Sigmoid colon (tissue), 7 donors: ENCODE data around the gene RNF144A. TPM values are rescaled to one million over a fixed set of nuclear protein-coding genes. Genes with fewer than 3 reads are reported as not detected.

Experiments
- DNase-seq: peaks from one replicate; pipeline ENCODE4 v3.0.0-alpha.2; 2019
- H3K27ac ChIP-seq, 4 donors: fragments of 200-600 bp; sonication (generic); one replicate each; pipeline ENCODE4 v1.5.1; 2016 to 2019; ENCODE audit warnings: mild to moderate bottlenecking in 1 of 4
- H3K27me3 ChIP-seq, 3 donors: fragments of 200-600 bp; sonication (generic); one replicate each; pipeline ENCODE4 v1.5.1; 2019; ENCODE audit warnings: mild to moderate bottlenecking in 1 of 3
- H3K36me3 ChIP-seq, 4 donors: fragments of 200-600 bp; sonication (generic); one replicate each; pipeline ENCODE4 v1.5.1; 2016 to 2019
- H3K4me1 ChIP-seq, 4 donors: fragments of 200-600 bp; sonication (generic); one replicate each; pipeline ENCODE4 v1.5.1; 2017 to 2019
- H3K4me3 ChIP-seq, 4 donors: fragments of 200-600 bp; sonication (generic); one replicate each; pipeline ENCODE4 v1.5.1; 2017 to 2019; ENCODE audit warnings: mild to moderate bottlenecking in 2 of 4, moderate library complexity in 1 of 4
- H3K9me3 ChIP-seq, 4 donors: fragments of 200-600 bp in 3 of 4; sonication (generic) in 3 of 4; one replicate each; pipeline versions ENCODE4 v1.5.1 to v1.6.1; 2013 to 2019
- EP300 ChIP-seq, 4 donors: sonication (generic); formaldehyde crosslinking; IDR thresholded peaks; one replicate each; pipeline ENCODE4 v1.6.1; 2017; ENCODE audit warnings: antibody characterized with exemption in 4 of 4
- POLR2A ChIP-seq, 2 donors: fragments of 450-650 bp; IDR thresholded peaks; one replicate each; pipeline ENCODE4 v1.6.1; 2016; ENCODE audit warnings: antibody characterized with exemption in 2 of 2, mild to moderate bottlenecking in 2 of 2, moderate library complexity in 2 of 2
- POLR2AphosphoS5 ChIP-seq, 4 donors: sonication (generic); formaldehyde crosslinking; IDR thresholded peaks; one replicate each; pipeline ENCODE4 v1.6.1; 2017; ENCODE audit warnings: antibody characterized with exemption in 4 of 4
- WGBS, 2 donors: extraction: QIAGEN DNeasy Blood & Tissue Kit; methylation state at CpG; one replicate each; pipeline ENCODE4 v1.1.7; 2013; 5-methylcytosine and 5-hydroxymethylcytosine counted together
- intact Hi-C: fragments of 100-400 bp; cut with DNase I; formaldehyde crosslinking; loops from one replicate; pipeline ENCODE4 v1.15.1; 2023
- polyA plus RNA-seq, 3 donors: library from polyadenylated mRNA; stranded (reverse); fragments of 200-250 nt; gene quantifications; one replicate each; pipeline ENCODE4 v1.2.3, GENCODE V29; 2013
- total RNA-seq, 4 donors: library from RNA; depleted of rRNA; stranded (reverse); fragments of >200 nt; gene quantifications; one replicate each; pipeline ENCODE4 v1.1.0, GENCODE V29; 2016
- TF ChIP-seq, protein P1 (sequence below), 4 experiments: fragments of 450-650 bp in 3 of 4; fragments of 200-600 bp in 1 of 4; IDR thresholded peaks; one replicate each; pipeline ENCODE4 v1.5.1; 2016 to 2019; ENCODE audit warnings: antibody characterized with exemption in 4 of 4, mild to moderate bottlenecking in 3 of 4, moderate library complexity in 2 of 4
- donor health status: healthy with polysubstance abuse.
- donor health status: Bipolar disorder and iron deficiency.
- donor health status: healthy.

RNF144A gene
- total and polyA plus RNA-seq, 7 donors: 4.8 to 14.2 (median 12.1) TPM

DNA sequence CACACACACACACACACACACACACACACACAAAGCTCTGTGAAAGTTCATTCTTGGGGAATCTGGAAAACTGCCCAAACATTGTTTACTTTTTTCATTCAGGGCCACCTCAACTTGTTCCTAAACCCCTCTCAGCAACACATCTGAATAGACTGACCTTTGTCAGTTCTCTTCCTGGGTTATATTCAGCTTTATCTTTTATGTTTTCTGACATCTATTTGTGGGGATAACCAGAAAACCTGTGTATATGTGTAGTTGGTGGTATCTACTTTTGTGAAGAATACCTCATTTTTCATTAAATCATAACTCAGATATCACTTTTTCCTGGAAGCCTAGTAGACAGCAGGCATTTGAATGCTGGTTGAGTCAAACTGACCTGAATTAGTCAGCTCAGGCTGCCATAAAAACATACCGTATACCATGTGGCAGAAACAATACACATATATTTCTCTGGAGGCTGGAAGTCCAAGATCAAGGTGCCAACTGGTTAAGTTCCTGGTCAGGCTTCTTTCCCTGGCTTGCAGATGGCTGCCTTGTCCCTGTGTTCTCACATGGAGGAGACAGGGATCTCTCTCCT lies 11.0 kb upstream of the RNF144A start:
- intact Hi-C loops: no loop called here
- no peak for DNase-seq
- Histone ChIP-seq H3K4me3 (no peak overlapping the region), H3K27me3 (no peaks in the 10 kb centered on the region), H3K27ac (no peak overlapping the region), H3K36me3 (no peaks in the 10 kb centered on the region), H3K4me1 (no peaks in the 10 kb centered on the region), H3K9me3 (no peaks in the 10 kb centered on the region)
- TF ChIP-seq, protein P1, sequence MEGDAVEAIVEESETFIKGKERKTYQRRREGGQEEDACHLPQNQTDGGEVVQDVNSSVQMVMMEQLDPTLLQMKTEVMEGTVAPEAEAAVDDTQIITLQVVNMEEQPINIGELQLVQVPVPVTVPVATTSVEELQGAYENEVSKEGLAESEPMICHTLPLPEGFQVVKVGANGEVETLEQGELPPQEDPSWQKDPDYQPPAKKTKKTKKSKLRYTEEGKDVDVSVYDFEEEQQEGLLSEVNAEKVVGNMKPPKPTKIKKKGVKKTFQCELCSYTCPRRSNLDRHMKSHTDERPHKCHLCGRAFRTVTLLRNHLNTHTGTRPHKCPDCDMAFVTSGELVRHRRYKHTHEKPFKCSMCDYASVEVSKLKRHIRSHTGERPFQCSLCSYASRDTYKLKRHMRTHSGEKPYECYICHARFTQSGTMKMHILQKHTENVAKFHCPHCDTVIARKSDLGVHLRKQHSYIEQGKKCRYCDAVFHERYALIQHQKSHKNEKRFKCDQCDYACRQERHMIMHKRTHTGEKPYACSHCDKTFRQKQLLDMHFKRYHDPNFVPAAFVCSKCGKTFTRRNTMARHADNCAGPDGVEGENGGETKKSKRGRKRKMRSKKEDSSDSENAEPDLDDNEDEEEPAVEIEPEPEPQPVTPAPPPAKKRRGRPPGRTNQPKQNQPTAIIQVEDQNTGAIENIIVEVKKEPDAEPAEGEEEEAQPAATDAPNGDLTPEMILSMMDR (IDR thresholded peaks at IDR 0.05): no peak
- TF ChIP-seq POLR2AphosphoS5 (IDR thresholded peaks at IDR 0.05): no peak
- TF ChIP-seq POLR2A (IDR thresholded peaks at IDR 0.05): no peak
- TF ChIP-seq EP300 (IDR thresholded peaks at IDR 0.05): no peak
- 23 to 64% methylated on average over 1 of the region's 1 CpG for WGBS, 2 donors

DNA sequence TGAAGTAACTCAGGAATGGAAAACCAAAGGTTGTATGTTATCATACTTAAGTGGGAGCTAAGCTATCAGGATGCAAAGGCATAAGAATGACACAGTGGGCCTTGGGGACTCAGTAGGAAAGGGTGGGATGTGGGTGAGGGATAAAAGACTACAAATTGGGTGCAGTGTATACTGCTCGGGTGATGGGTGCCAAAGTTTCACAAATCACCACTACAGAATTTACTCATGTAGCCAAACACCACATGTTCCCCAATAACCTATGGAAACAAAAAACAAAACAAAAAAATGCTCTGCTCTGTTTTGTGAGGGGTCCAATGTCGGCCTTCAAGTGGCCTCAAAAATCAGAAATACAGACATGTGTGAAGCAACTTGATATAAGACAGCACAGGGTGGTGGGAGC lies 8.9 kb upstream of the RNF144A start:
- 91 to 97% methylated on average over 2 of the region's 2 CpGs for WGBS, 2 donors
- Histone ChIP-seq H3K9me3 (no peaks in the 10 kb centered on the region), H3K36me3 (no peaks in the 10 kb centered on the region), H3K27ac (no peak overlapping the region), H3K27me3 (no peaks in the 10 kb centered on the region), H3K4me1 (no peaks in the 10 kb centered on the region), H3K4me3 (no peak overlapping the region)
- TF ChIP-seq POLR2AphosphoS5 (IDR thresholded peaks at IDR 0.05) (no peak), EP300 (IDR thresholded peaks at IDR 0.05) (no peak)
- no peak for DNase-seq
- intact Hi-C loops: no loop called here

DNA sequence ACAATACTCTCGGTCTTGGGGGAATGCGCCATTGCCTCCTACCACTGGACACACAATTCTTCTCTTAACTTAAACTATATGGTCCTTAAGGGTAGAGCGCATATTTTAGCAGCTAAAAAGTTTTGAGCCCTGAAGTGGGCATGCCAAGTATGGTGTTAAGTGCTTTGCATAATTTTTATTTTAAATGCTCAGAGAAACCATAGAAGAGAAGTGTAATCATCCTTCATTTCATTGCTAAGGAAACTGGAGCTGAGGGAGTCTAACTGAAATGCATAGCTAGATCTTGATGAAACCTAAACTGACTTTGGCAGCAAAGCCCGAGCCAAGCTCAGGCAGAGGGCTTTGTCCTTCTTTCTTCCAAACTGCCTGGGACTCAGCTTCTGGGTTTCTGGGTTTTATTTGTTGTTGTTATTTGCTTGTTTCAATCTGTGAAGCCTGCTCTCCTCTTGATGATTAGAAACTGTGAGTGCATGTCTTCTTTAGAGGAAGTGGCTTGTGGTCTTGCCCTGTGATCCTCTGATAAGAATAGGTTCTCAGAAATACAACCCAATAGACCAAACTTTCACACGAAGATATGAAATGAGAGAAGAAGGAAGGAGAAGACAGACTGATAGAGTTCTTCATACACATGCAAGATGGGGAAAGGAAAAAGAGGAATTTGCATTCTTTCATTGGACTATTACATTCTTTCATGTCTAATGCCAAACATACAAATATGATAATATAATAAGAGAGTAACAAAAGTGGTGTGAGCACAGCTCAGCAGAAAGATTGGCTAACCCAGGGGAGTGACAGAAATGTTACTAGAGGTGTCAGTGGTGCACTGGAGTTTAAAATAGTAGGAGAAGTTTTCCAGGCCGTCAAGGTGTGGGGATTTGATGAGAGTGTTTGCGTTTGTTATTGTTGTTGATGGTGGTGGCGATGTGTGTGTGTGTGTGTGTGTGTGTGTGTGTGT lies 7.5 kb upstream of the RNF144A start:
- Histone ChIP-seq H3K36me3 (no peaks in the 10 kb centered on the region), H3K4me3 (no peak overlapping the region), H3K27me3 (no peaks in the 10 kb centered on the region), H3K9me3 (no peaks in the 10 kb centered on the region), H3K27ac (no peak overlapping the region), H3K4me1 (no peaks in the 10 kb centered on the region)
- intact Hi-C loops: no loop called here
- DNase-seq: no peak
- TF ChIP-seq POLR2A (IDR thresholded peaks at IDR 0.05) (no peak), EP300 (IDR thresholded peaks at IDR 0.05) (no peak), POLR2AphosphoS5 (IDR thresholded peaks at IDR 0.05) (no peak)
- TF ChIP-seq, protein P1 (IDR thresholded peaks at IDR 0.05): no peak
- WGBS, 2 donors: 65 to 79% methylated on average over 8 of the region's 8 CpGs

DNA sequence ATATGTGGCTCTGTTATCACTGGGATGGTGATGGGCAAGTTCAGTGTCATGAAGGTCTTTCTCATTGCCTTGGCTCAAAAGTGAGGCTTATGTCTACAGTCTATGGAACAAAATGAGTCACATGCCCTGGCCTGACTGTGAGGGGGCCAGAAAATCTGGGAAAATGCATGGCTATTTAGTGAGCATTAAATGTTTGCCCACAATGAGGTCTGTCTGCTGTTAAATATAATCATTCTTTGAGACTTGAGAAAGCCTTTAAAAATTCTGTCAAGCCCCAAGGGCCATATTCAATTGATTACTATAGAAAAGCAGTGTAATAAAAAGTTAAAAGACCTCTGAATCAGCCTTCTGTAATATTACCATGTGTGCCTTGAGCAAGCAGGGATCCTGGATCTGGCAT lies 5.5 kb upstream of the RNF144A start:
- no peak for TF ChIP-seq POLR2AphosphoS5 (IDR thresholded peaks at IDR 0.05)
- TF ChIP-seq POLR2A (IDR thresholded peaks at IDR 0.05): no peak
- TF ChIP-seq EP300 (IDR thresholded peaks at IDR 0.05): no peak
- TF ChIP-seq, protein P1 (IDR thresholded peaks at IDR 0.05): no peak
- no peak overlapping the region for H3K27ac ChIP-seq
- no peak for DNase-seq
- intact Hi-C loops: no loop called here
- peaks cover 0 to 2% (median under 1%) of the 10 kb centered on the region in 4 donors for H3K4me1 ChIP-seq
- H3K9me3 ChIP-seq: no peaks in the 10 kb centered on the region
- no peaks in the 10 kb centered on the region for H3K27me3 ChIP-seq
- no peaks in the 10 kb centered on the region for H3K36me3 ChIP-seq
- H3K4me3 ChIP-seq: no peak overlapping the region

DNA sequence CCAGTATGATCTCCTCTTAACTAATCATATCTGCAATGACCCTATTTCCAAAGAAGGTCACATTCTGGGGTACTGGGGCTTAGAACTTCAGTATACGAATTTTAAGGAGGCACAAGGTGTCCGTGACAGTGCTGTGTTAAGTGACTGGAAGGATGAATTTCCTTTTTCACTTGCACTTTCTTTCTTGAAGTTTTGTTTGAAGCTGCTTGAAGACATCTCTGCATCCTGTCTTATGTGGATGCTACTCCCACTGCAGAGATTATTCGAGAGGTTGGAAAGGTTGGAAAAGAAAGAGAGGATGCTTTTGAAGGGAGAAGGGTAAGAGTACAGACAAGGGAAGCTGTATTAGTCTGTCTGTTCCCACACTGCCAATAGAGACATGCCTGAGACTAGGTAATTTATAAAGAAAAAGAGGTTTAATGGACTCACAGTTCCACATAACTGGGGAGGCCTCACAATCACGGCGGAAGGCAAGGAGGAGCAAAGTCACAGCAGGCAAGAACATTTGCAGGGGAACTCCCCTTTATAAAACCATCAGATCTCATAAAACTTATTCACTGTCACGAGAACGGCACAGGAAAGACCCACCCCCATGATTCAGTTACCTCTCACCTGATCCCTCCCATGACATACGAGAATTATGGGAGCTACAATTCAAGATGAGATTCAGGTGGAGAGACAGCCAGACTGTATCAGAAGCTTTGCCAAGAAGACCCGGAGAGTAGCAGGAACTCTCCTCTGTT lies 3.6 kb upstream of the RNF144A start:
- no peak overlapping the region for H3K4me3 ChIP-seq
- intact Hi-C loops: no loop called here
- DNase-seq: no peak
- no peaks in the 10 kb centered on the region for H3K9me3 ChIP-seq
- 44 to 70% methylated on average over 9 of the region's 9 CpGs for WGBS, 2 donors
- no peaks in the 10 kb centered on the region for H3K27me3 ChIP-seq
- H3K4me1 ChIP-seq: peaks cover 0 to 11% (median 7%) of the 10 kb centered on the region in 4 donors
- no peak for TF ChIP-seq POLR2A (IDR thresholded peaks at IDR 0.05)
- no peak for TF ChIP-seq EP300 (IDR thresholded peaks at IDR 0.05)
- TF ChIP-seq POLR2AphosphoS5 (IDR thresholded peaks at IDR 0.05): no peak
- TF ChIP-seq, protein P1 (IDR thresholded peaks at IDR 0.05): no peak
- H3K27ac ChIP-seq: no peak overlapping the region
- no peaks in the 10 kb centered on the region for H3K36me3 ChIP-seq
